A673 (cell line): ENCODE measurements around the gene LMO4. TPM values are rescaled to one million over a fixed set of nuclear protein-coding genes. Genes with fewer than 3 reads are reported as not detected.

ENCODE experiments used
- BruUV-seq: library from RNA; stranded (reverse); fragments of 400-500 nt; replicated peaks from 2 replicates; lab custom pipeline; 2021; lab: Mats Ljungman, UMichigan
- CTCF ChIA-PET: fragments of 300-600 bp; sonication (Branson Sonifier 250); formaldehyde crosslinking; loops from one replicate; lab custom pipeline; 2022; ENCODE audit warnings: antibody characterized with exemption; lab: Charles Lee
- POLR2A ChIA-PET: fragments of 300-600 bp; sonication (Branson Sonifier 250); formaldehyde crosslinking; loops from one replicate; lab custom pipeline; 2022; ENCODE audit warnings: antibody characterized with exemption; ENCODE audit not compliant: low non-redundant PET; lab: Charles Lee
- DNase-seq: peaks from one replicate; pipeline ENCODE4 v3.0.0-alpha.2; 2015; ENCODE audit warnings: low spot score
- H3K27ac ChIP-seq: fragments of 200-600 bp; sonication (generic); 2 replicates; pipeline ENCODE4 v1.5.1; 2016; ENCODE audit warnings: mixed run types, low read depth, mild to moderate bottlenecking, mixed read lengths, antibody characterized with exemption, low read length; ENCODE audit not compliant: poor library complexity, severe bottlenecking
- H3K27me3 ChIP-seq: fragments of 200-600 bp; sonication (generic); replicated peaks from 2 replicates; pipeline ENCODE4 v1.6.1; 2017; ENCODE audit warnings: mixed run types, low read depth, mild to moderate bottlenecking, mixed read lengths, antibody characterized with exemption, low read length; ENCODE audit not compliant: insufficient read depth, poor library complexity
- H3K36me3 ChIP-seq: fragments of 200-600 bp; sonication (generic); 2 replicates; pipeline ENCODE4 v1.6.1; 2016; ENCODE audit warnings: mixed run types, mild to moderate bottlenecking, mixed read lengths, antibody characterized with exemption, low read length; ENCODE audit not compliant: insufficient read depth, poor library complexity, severe bottlenecking
- H3K4me1 ChIP-seq: fragments of 200-600 bp; sonication (generic); 2 replicates; pipeline ENCODE4 v1.6.1; 2017; ENCODE audit warnings: mixed run types, mild to moderate bottlenecking, mixed read lengths, antibody characterized with exemption, low read length; ENCODE audit not compliant: insufficient read depth, poor library complexity, severe bottlenecking
- H3K4me3 ChIP-seq: fragments of 200-600 bp; sonication (generic); 2 replicates; pipeline ENCODE4 v1.5.1; 2016; ENCODE audit warnings: low read depth, mixed run types, mild to moderate bottlenecking, mixed read lengths, low read length; ENCODE audit not compliant: poor library complexity, severe bottlenecking
- H3K9me3 ChIP-seq: fragments of 200-600 bp; sonication (generic); 2 replicates; pipeline ENCODE4 v1.6.1; 2016; ENCODE audit warnings: mixed run types, low read depth, mild to moderate bottlenecking, mixed read lengths, antibody characterized with exemption, low read length; ENCODE audit not compliant: poor library complexity, severe bottlenecking
- CTCF ChIP-seq: fragments of 300-800, 200-600 bp; sonication (generic); conservative IDR thresholded peaks from 2 replicates; pipeline ENCODE4 v1.5.1; 2017; ENCODE audit warnings: low read depth, mild to moderate bottlenecking, antibody characterized with exemption, low read length, moderate library complexity, mixed read lengths
- EZH2 ChIP-seq: fragments of 200-600 bp; sonication (generic); IDR thresholded peaks from 2 replicates; pipeline ENCODE4 v1.6.1; 2017; ENCODE audit warnings: borderline replicate concordance, low read depth, mild to moderate bottlenecking, mixed read lengths, antibody characterized with exemption, low read length; ENCODE audit not compliant: poor library complexity, severe bottlenecking
- intact Hi-C: fragments of 100-400 bp; cut with micrococcal nuclease; formaldehyde crosslinking; loops from one replicate; pipeline ENCODE4 v1.10.0; 2022; ENCODE audit not compliant: unreplicated experiment
- total RNA-seq: library from RNA; stranded (reverse); gene quantifications from 2 replicates; pipeline ENCODE4 v1.2.3, GENCODE V29; 2021

Gene LMO4
- total RNA-seq, 1 experiment from 2014 or later, result 32.2 TPM

- DNase-seq, result no peak
- intact Hi-C loops, result loop anchor here (5.0 to 10.0 kb wide), 4 partner anchors 768 to 1303 kb away; no protein-coding TSS in a partner anchor
- ChIA-PET POLR2A (no interaction called here), CTCF (no interaction called here)
- BruUV-seq, result no TSS peak
- peaks cover 7% of the 10 kb centered on the region for H3K4me1 ChIP-seq
- H3K27ac ChIP-seq, result no peak overlapping the region
- no peak for TF ChIP-seq CTCF
- TF ChIP-seq EZH2, result no peak
- no peaks in the 10 kb centered on the region for H3K27me3 ChIP-seq
- H3K4me3 ChIP-seq, result no peak overlapping the region
- no peaks in the 10 kb centered on the region for H3K36me3 ChIP-seq
- no peaks in the 10 kb centered on the region for H3K9me3 ChIP-seq
Measured at GRCh38 chr1:87294633-87295032, 34.0 kb upstream of the LMO4 start.

GRCh38 chr1:87295445-87296110, 33.1 kb upstream of the LMO4 start:
- CTCF ChIA-PET, result no interaction called here
- no peaks in the 10 kb centered on the region for H3K9me3 ChIP-seq
- POLR2A ChIA-PET, result no interaction called here
- no peak overlapping the region for H3K4me3 ChIP-seq
- peaks cover 7% of the 10 kb centered on the region for H3K4me1 ChIP-seq
- TF ChIP-seq CTCF (no peak), EZH2 (no peak)
- peak; percentile 44 for DNase-seq
- no peaks in the 10 kb centered on the region for H3K27me3 ChIP-seq
- H3K27ac ChIP-seq, result no peak overlapping the region
- BruUV-seq, result no TSS peak
- intact Hi-C loops, result loop anchor here (10.0 kb wide), 2 partner anchors 879 to 1009 kb away; no protein-coding TSS in a partner anchor
- no peaks in the 10 kb centered on the region for H3K36me3 ChIP-seq

- peaks cover 7% of the 10 kb centered on the region for H3K4me1 ChIP-seq
- no TSS peak for BruUV-seq
- ChIA-PET POLR2A (no interaction called here), CTCF (no interaction called here)
- no peak for DNase-seq
- H3K27me3 ChIP-seq, result no peaks in the 10 kb centered on the region
- H3K9me3 ChIP-seq, result no peaks in the 10 kb centered on the region
- H3K27ac ChIP-seq, result no peak overlapping the region
- H3K36me3 ChIP-seq, result no peaks in the 10 kb centered on the region
- H3K4me3 ChIP-seq, result no peak overlapping the region
- TF ChIP-seq EZH2, result no peak
- TF ChIP-seq CTCF, result no peak
- intact Hi-C loops, result loop anchor here (10.0 kb wide), 2 partner anchors 879 to 1009 kb away; no protein-coding TSS in a partner anchor
Measured at GRCh38 chr1:87296206-87296605, 32.5 kb upstream of the LMO4 start.
